ENCODE results near the gene TFPT. TPM values are rescaled to one million over a fixed set of nuclear protein-coding genes. Genes with fewer than 3 reads are reported as not detected.

TFPT gene
- total RNA-seq, 1 donor from 2014 or later, result 29.4 TPM

- Mint-ChIP-seq H3K4me1 (ENCODE audit: unreplicated experiment) (no peaks in the 10 kb centered on the region), H3K9me3 (ENCODE audit: unreplicated experiment) (no peaks in the 10 kb centered on the region), H3K4me3 (ENCODE audit: unreplicated experiment) (no peak overlapping the region), H3K27ac (ENCODE audit: unreplicated experiment) (no peak overlapping the region), H3K27me3 (ENCODE audit: unreplicated experiment) (no peaks in the 10 kb centered on the region), H3K36me3 (ENCODE audit: unreplicated experiment) (peaks cover 13% of the 10 kb centered on the region)
- DNase-seq (ENCODE audit: extremely low spot score, unreplicated experiment), result no peak
- no peak for TF ChIP-seq CTCF (IDR thresholded peaks at IDR 0.05)
These were observed 13.5 kb upstream of the TFPT start for GRCh38 chr19:54128796-54129616.

GRCh38 chr19:54128441-54128725 lies 12.9 kb upstream of the TFPT start:
- H3K9me3 Mint-ChIP-seq (ENCODE audit: unreplicated experiment), result no peaks in the 10 kb centered on the region
- H3K4me1 Mint-ChIP-seq (ENCODE audit: unreplicated experiment), result no peaks in the 10 kb centered on the region
- no peak overlapping the region for H3K27ac Mint-ChIP-seq (ENCODE audit: unreplicated experiment)
- H3K27me3 Mint-ChIP-seq (ENCODE audit: unreplicated experiment), result no peaks in the 10 kb centered on the region
- H3K4me3 Mint-ChIP-seq (ENCODE audit: unreplicated experiment), result no peak overlapping the region
- H3K36me3 Mint-ChIP-seq (ENCODE audit: unreplicated experiment), result peaks cover 14% of the 10 kb centered on the region
- no peak for DNase-seq (ENCODE audit: extremely low spot score, unreplicated experiment)
- no peak for TF ChIP-seq CTCF (IDR thresholded peaks at IDR 0.05)

- H3K9me3 Mint-ChIP-seq (ENCODE audit: unreplicated experiment), result no peaks in the 10 kb centered on the region
- H3K4me1 Mint-ChIP-seq (ENCODE audit: unreplicated experiment), result no peaks in the 10 kb centered on the region
- no peak overlapping the region for H3K4me3 Mint-ChIP-seq (ENCODE audit: unreplicated experiment)
- DNase-seq (ENCODE audit: extremely low spot score, unreplicated experiment), result no peak
- no peak overlapping the region for H3K27ac Mint-ChIP-seq (ENCODE audit: unreplicated experiment)
- peaks cover 16% of the 10 kb centered on the region for H3K36me3 Mint-ChIP-seq (ENCODE audit: unreplicated experiment)
- no peaks in the 10 kb centered on the region for H3K27me3 Mint-ChIP-seq (ENCODE audit: unreplicated experiment)
- no peak for TF ChIP-seq CTCF (IDR thresholded peaks at IDR 0.05)
These were observed 12.4 kb upstream of the TFPT start for GRCh38 chr19:54127688-54128440.

GRCh38 chr19:54125713-54126112 lies 10.3 kb upstream of the TFPT start:
- no peak for TF ChIP-seq CTCF (IDR thresholded peaks at IDR 0.05)
- H3K27me3 Mint-ChIP-seq (ENCODE audit: unreplicated experiment), result no peaks in the 10 kb centered on the region
- H3K36me3 Mint-ChIP-seq (ENCODE audit: unreplicated experiment), result peaks cover 24% of the 10 kb centered on the region
- H3K4me1 Mint-ChIP-seq (ENCODE audit: unreplicated experiment), result no peaks in the 10 kb centered on the region
- DNase-seq (ENCODE audit: extremely low spot score, unreplicated experiment), result no peak
- no peak overlapping the region for H3K4me3 Mint-ChIP-seq (ENCODE audit: unreplicated experiment)
- H3K27ac Mint-ChIP-seq (ENCODE audit: unreplicated experiment), result no peak overlapping the region
- no peaks in the 10 kb centered on the region for H3K9me3 Mint-ChIP-seq (ENCODE audit: unreplicated experiment)

- Mint-ChIP-seq H3K36me3 (ENCODE audit: unreplicated experiment) (peaks cover 31% of the 10 kb centered on the region), H3K27ac (ENCODE audit: unreplicated experiment) (no peak overlapping the region), H3K27me3 (ENCODE audit: unreplicated experiment) (no peaks in the 10 kb centered on the region), H3K9me3 (ENCODE audit: unreplicated experiment) (no peaks in the 10 kb centered on the region), H3K4me1 (ENCODE audit: unreplicated experiment) (no peaks in the 10 kb centered on the region), H3K4me3 (ENCODE audit: unreplicated experiment) (no peak overlapping the region)
- DNase-seq (ENCODE audit: extremely low spot score, unreplicated experiment), result no peak
- no peak for TF ChIP-seq CTCF (IDR thresholded peaks at IDR 0.05)
These were observed 8.9 kb upstream of the TFPT start for GRCh38 chr19:54124393-54124792.

All from osteocyte (in vitro differentiated cells).